Measurements from ENCODE around the gene FRMD3.

FRMD3 gene

DNA sequence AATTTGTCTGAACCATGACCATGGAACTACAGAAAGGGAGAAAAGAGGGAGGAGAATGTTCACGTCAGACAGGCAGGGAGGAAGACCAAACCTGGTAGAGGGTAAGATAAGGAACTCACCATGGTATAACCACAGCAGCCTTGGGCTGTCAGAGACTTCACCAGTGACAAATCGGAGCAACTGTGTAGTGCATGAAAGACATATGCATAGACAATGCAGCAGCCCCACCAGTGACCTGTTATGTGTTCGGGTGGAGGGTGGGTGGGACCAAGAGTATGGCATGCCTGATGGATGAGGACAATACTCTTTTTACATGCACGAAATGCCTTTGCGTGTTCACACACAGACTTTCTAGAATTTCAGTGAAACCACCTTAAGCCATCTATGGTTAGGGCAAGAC, 253.5 kb downstream of the FRMD3 start:
- TF ChIP-seq, protein P1, sequence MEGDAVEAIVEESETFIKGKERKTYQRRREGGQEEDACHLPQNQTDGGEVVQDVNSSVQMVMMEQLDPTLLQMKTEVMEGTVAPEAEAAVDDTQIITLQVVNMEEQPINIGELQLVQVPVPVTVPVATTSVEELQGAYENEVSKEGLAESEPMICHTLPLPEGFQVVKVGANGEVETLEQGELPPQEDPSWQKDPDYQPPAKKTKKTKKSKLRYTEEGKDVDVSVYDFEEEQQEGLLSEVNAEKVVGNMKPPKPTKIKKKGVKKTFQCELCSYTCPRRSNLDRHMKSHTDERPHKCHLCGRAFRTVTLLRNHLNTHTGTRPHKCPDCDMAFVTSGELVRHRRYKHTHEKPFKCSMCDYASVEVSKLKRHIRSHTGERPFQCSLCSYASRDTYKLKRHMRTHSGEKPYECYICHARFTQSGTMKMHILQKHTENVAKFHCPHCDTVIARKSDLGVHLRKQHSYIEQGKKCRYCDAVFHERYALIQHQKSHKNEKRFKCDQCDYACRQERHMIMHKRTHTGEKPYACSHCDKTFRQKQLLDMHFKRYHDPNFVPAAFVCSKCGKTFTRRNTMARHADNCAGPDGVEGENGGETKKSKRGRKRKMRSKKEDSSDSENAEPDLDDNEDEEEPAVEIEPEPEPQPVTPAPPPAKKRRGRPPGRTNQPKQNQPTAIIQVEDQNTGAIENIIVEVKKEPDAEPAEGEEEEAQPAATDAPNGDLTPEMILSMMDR (IDR thresholded peaks at IDR 0.05): no peak
- no peak overlapping the region for H3K4me3 ChIP-seq (ENCODE audit: low read depth in 1 of 2, low read length in 1 of 2)
- H3K9me3 ChIP-seq: no peaks in the 10 kb centered on the region
- no peaks in the 10 kb centered on the region for H3K27me3 ChIP-seq
- H3K27ac ChIP-seq: no peak overlapping the region
- H3K4me1 ChIP-seq (ENCODE audit: control insufficient read depth in 1 of 2, insufficient read depth in 1 of 2, low read depth in 1 of 2, low read length in 1 of 2): peaks cover 11 to 14% of the 10 kb centered on the region in 2 experiments
- H3K36me3 ChIP-seq: peaks cover 20% of the 10 kb centered on the region

DNA sequence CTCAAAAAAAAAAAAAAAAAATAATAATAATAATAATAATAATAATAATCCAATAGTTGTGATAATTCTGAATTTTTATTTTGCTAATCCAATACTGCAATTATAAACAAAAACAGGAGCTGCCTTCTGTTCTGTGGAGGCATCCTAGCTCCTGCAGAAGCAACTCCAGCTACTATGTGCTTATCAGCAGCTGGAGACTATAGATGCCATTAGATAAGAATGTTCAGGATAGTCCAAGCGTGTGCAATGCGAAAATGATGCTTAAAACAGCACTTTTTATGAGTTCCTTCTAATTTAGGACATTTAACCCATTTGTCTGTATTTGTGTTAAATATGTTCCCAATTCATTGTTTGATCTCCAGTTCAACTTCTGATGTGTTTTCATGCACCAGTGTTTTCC, 254.7 kb downstream of the FRMD3 start:
- H3K27ac ChIP-seq: no peak overlapping the region
- no peaks in the 10 kb centered on the region for H3K27me3 ChIP-seq
- H3K4me1 ChIP-seq (ENCODE audit: control insufficient read depth in 1 of 2, insufficient read depth in 1 of 2, low read depth in 1 of 2, low read length in 1 of 2): peaks cover 11 to 14% of the 10 kb centered on the region in 2 experiments
- H3K4me3 ChIP-seq (ENCODE audit: low read depth in 1 of 2, low read length in 1 of 2): no peak overlapping the region
- TF ChIP-seq, protein P1 (IDR thresholded peaks at IDR 0.05): no peak
- no peaks in the 10 kb centered on the region for H3K9me3 ChIP-seq
- peaks cover 20% of the 10 kb centered on the region for H3K36me3 ChIP-seq

DNA sequence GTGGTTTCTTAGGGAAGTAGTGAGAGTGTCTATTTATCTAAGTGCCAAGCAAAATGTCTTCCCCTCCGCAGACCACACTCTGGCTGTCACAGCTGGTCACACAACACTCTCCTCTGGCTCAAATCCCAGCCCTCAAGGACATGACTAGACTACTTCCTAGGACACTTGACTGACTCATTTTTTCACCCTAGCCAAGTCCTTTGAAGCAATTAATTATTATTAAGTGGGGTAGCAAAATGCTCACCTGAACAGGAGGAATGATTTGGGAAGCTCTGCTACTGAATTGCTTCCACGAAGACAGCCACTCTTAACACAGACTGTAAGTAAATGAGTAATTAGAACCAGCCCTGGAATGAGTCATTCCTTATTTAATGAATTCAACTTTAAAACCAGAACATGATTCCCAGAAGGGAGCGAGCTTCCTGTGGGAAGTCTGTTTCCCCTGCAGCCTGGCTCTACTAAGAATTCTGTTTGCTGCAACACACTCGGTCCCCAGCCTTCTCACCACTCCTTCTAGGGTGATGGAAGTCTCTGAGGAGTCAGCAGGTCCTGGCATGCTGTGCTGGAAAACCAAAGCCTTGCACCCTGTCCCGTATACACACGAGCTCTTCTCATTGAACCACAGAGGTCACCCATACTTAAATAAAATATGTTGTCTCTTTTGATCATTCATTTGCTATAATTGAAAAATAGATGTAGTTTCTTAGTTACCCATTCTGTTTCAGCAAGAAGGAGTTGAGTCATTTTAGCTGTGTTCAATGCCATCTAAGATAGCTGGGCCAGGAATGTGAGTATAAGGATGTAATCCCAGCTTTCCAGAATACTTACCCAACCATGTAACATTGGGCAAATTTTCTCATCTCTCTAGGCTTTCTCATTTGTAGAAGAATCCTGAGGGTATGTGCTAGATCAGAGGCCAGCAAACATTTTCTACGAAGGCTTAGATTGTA, 256.6 kb downstream of the FRMD3 start:
- Histone ChIP-seq H3K36me3 (peaks cover 9% of the 10 kb centered on the region), H3K27me3 (no peaks in the 10 kb centered on the region), H3K4me1 (ENCODE audit: control insufficient read depth in 1 of 2, insufficient read depth in 1 of 2, low read depth in 1 of 2, low read length in 1 of 2) (peaks cover 11 to 14% of the 10 kb centered on the region in 2 experiments), H3K27ac (no peak overlapping the region), H3K4me3 (ENCODE audit: low read depth in 1 of 2, low read length in 1 of 2) (no peak overlapping the region), H3K9me3 (no peaks in the 10 kb centered on the region)
- TF ChIP-seq, protein P1 (IDR thresholded peaks at IDR 0.05): no peak

DNA sequence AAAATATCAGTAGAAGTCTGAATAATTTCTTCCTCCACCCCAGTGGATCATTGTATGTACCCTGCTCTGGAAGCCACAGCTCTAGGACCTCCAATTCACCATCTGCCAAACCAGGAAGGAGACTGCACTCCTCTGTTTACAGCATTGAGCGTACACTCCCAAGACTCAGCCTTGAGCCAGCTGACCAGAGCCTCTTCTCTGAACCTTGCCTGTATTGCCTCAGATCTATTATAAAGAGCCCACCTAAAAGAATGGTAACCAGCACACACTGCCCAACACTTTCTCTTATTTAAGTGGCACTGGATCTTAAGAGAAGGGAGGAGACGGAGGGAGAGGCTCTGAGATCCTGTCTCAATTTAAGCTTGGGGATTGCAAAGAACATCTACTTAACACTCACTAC, 257.4 kb downstream of the FRMD3 start:
- H3K36me3 ChIP-seq: peaks cover 7% of the 10 kb centered on the region
- peaks cover 17 to 20% of the 10 kb centered on the region in 2 experiments for H3K4me1 ChIP-seq (ENCODE audit: control insufficient read depth in 1 of 2, insufficient read depth in 1 of 2, low read depth in 1 of 2, low read length in 1 of 2)
- no peaks in the 10 kb centered on the region for H3K9me3 ChIP-seq
- H3K27ac ChIP-seq: no peak overlapping the region
- no peaks in the 10 kb centered on the region for H3K27me3 ChIP-seq
- H3K4me3 ChIP-seq (ENCODE audit: low read depth in 1 of 2, low read length in 1 of 2): no peak overlapping the region
- TF ChIP-seq, protein P1 (IDR thresholded peaks at IDR 0.05): no peak

DNA sequence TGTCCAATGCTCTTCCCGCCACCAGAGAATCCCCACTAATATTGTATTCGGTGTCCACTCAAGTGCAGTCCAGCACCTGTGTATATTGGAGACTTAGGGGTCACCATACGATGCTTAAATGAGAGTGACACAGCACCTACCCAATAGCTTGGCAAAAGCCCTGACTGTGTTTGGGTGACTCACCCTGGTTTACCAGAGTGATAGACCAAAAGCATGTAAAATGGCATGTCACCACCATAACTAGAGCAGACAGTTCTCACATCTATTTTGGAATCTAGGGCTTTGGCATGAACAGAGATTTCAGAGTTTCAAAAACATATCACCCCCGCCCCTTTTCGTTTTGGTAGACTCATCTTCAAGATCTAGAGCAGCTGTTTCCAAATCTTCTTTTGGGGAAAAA, 257.9 kb downstream of the FRMD3 start:
- Histone ChIP-seq H3K27me3 (no peaks in the 10 kb centered on the region), H3K4me1 (ENCODE audit: control insufficient read depth in 1 of 2, insufficient read depth in 1 of 2, low read depth in 1 of 2, low read length in 1 of 2) (peaks cover 22 to 25% of the 10 kb centered on the region in 2 experiments), H3K36me3 (peaks cover 4% of the 10 kb centered on the region), H3K9me3 (no peaks in the 10 kb centered on the region), H3K27ac (no peak overlapping the region), H3K4me3 (ENCODE audit: low read depth in 1 of 2, low read length in 1 of 2) (no peak overlapping the region)
- TF ChIP-seq, protein P1 (IDR thresholded peaks at IDR 0.05): no peak

Measured in neutrophil (primary cell).